Ovary (tissue), 9 donors: Measurements from ENCODE around the gene ZMIZ1. TPM values are rescaled to one million over a fixed set of nuclear protein-coding genes. Genes with fewer than 3 reads are reported as not detected.

Experiments
- DNase-seq, 5 donors: peaks; one replicate each; pipeline ENCODE4 v3.0.0-alpha.2; 2019 to 2020
- H3K27ac ChIP-seq, 2 donors: fragments of 200-600 bp; one replicate each; pipeline versions ENCODE4 v1.5.1 to v1.8.0; 2019 to 2022
- H3K27me3 ChIP-seq: fragments of 200-600 bp; one replicate; pipeline ENCODE4 v1.8.0; 2022
- H3K36me3 ChIP-seq: fragments of 200-600 bp; sonication (generic); one replicate; pipeline ENCODE4 v1.5.1; 2019
- H3K4me1 ChIP-seq: one replicate; pipeline ENCODE4 v1.8.1; 2013; ENCODE audit warnings: mild to moderate bottlenecking, moderate library complexity; ENCODE audit not compliant: insufficient read depth
- H3K4me3 ChIP-seq: fragments of 200-600 bp; sonication (generic); one replicate; pipeline ENCODE4 v1.5.1; 2017
- H3K9me3 ChIP-seq, 2 donors: fragments of 200-600 bp in 1 of 2; sonication (generic) in 1 of 2; one replicate each; pipeline versions ENCODE4 v1.5.1 to v1.8.1; 2013 to 2019; ENCODE audit warnings: mild to moderate bottlenecking in 1 of 2, moderate library complexity in 1 of 2
- EP300 ChIP-seq: sonication (generic); formaldehyde crosslinking; IDR thresholded peaks from one replicate; pipeline ENCODE4 v1.6.1; 2017; ENCODE audit warnings: antibody characterized with exemption
- POLR2A ChIP-seq: fragments of 450-650 bp; IDR thresholded peaks from one replicate; pipeline ENCODE4 v1.6.1; 2017; ENCODE audit warnings: antibody characterized with exemption, mild to moderate bottlenecking, moderate library complexity
- WGBS, 3 donors: extraction: QIAGEN DNeasy Blood & Tissue Kit in 1 of 3; methylation state at CpG; one replicate each; pipeline versions ENCODE4 v1.1.5 to v1.1.7; 2013 to 2017; 5-methylcytosine and 5-hydroxymethylcytosine counted together
- intact Hi-C, 4 donors: fragments of 100-400 bp; cut with DNase I; formaldehyde crosslinking; loops; one replicate each; pipeline versions ENCODE4 v1.11.0 to v1.15.1; 2022 to 2023
- polyA plus RNA-seq, 2 donors: library from polyadenylated mRNA; stranded (reverse); fragments of 200-250 nt in 1 of 2; fragments of 350-450 nt in 1 of 2; fragmentation: Illumina TruSeq in 1 of 2; extraction: RNeasy Lipid Tissue Mini Kit (QIAGEN cat#74804) in 1 of 2; gene quantifications; one replicate each; pipeline ENCODE4 v1.2.3, GENCODE V29; 2013 to 2014
- total RNA-seq, 7 donors: library from RNA; depleted of rRNA in 2 of 7; stranded (reverse); fragments of >200 nt in 2 of 7; fragmentation: NEBNext Ultra II Directional in 3 of 7; extraction: Animal tissue kit (Norgen Biotek cat#: 25700) in 3 of 7; gene quantifications; one replicate each; pipeline versions ENCODE4 v1.1.0 to v1.2.4, GENCODE V29; 2016 to 2023
- TF ChIP-seq, protein P1 (sequence below), 3 donors: fragments of 450-650 bp in 2 of 3; fragments of 200-600 bp in 1 of 3; IDR thresholded peaks; one replicate each; pipeline versions ENCODE4 v1.5.1 to v1.8.0; 2016 to 2022; ENCODE audit warnings: antibody characterized with exemption in 3 of 3, mild to moderate bottlenecking in 1 of 3
- donor health status: DM: no; HTN: no; CAD: no; lungs with moderate emphysema.
- donor health status: DM: no; HTN: no; CAD: no.
- donor health status: Bipolar disorder and iron deficiency.
- donor health status: DM: yes; HTN: yes; CAD: no.
- donor health status: DM: no; HTN: no; CAD: no.
- donor health status: DM: yes; HTN: yes; CAD: no.

ZMIZ1 gene
- total and polyA plus RNA-seq, 9 donors, result 30.3 to 117 (median 69.1) TPM

DNA sequence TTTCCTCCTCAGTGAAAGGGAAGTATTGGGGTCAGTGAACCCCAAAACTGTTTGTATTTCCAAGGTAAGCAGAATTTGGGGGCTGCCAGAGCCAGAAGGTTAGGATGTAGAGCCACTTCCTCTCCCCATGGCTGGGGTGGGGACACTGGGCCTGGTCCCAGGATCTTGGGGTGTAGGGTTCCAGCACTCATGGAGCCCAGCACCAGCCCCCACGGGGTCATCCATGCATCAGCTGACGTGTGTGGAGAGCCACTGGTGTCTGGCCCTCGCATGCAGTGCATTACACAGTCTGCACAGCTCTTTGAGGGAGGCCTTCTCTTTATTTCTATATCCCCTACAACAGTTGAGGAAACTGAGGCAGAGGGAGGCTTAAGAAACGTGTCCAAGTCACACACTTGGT, 91.4 kb downstream of the ZMIZ1 start:
- Histone ChIP-seq H3K4me3 (no peak overlapping the region), H3K9me3 (no peaks in the 10 kb centered on the region), H3K4me1 (peaks cover 58% of the 10 kb centered on the region), H3K27ac (peak overlapping the region; percentile 31 to 62), H3K27me3 (no peaks in the 10 kb centered on the region), H3K36me3 (no peaks in the 10 kb centered on the region)
- no peak for DNase-seq
- intact Hi-C loops, result no loop called here
- no peak for TF ChIP-seq POLR2A
- no peak for TF ChIP-seq EP300
- TF ChIP-seq, protein P1, sequence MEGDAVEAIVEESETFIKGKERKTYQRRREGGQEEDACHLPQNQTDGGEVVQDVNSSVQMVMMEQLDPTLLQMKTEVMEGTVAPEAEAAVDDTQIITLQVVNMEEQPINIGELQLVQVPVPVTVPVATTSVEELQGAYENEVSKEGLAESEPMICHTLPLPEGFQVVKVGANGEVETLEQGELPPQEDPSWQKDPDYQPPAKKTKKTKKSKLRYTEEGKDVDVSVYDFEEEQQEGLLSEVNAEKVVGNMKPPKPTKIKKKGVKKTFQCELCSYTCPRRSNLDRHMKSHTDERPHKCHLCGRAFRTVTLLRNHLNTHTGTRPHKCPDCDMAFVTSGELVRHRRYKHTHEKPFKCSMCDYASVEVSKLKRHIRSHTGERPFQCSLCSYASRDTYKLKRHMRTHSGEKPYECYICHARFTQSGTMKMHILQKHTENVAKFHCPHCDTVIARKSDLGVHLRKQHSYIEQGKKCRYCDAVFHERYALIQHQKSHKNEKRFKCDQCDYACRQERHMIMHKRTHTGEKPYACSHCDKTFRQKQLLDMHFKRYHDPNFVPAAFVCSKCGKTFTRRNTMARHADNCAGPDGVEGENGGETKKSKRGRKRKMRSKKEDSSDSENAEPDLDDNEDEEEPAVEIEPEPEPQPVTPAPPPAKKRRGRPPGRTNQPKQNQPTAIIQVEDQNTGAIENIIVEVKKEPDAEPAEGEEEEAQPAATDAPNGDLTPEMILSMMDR (IDR thresholded peaks at IDR 0.05), result no peak
- 67 to 71% (median 68%) methylated on average over 4 of the region's 4 CpGs for WGBS, 3 donors

DNA sequence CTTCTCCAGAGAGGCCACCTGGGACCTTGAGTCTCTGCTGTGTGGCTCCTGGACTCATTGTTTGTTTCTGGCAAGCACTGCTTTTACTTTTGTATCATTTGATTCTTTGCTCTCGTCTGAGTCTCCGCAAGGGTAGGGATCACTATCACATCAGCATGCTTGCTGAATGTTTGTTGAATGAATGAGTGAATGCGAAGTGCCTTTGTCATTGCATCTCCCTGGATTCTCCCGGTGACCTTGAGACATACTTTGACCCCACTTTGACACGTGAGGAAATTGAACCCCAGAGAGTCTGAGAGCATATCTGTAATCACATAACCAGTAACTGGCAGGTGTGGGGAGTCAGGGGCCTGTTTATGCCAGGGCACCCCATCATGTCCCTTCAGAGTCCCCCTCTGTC, 92.8 kb downstream of the ZMIZ1 start:
- intact Hi-C loops, result no loop called here
- TF ChIP-seq POLR2A (no peak), EP300 (no peak)
- TF ChIP-seq, protein P1 (IDR thresholded peaks at IDR 0.05), result no peak
- no peak for DNase-seq
- H3K36me3 ChIP-seq, result no peaks in the 10 kb centered on the region
- 54 to 68% (median 68%) methylated on average over 5 of the region's 5 CpGs for WGBS, 3 donors
- no peaks in the 10 kb centered on the region for H3K27me3 ChIP-seq
- H3K4me1 ChIP-seq, result peaks cover 63% of the 10 kb centered on the region
- no peak overlapping the region for H3K27ac ChIP-seq
- no peaks in the 10 kb centered on the region for H3K9me3 ChIP-seq
- H3K4me3 ChIP-seq, result no peak overlapping the region

DNA sequence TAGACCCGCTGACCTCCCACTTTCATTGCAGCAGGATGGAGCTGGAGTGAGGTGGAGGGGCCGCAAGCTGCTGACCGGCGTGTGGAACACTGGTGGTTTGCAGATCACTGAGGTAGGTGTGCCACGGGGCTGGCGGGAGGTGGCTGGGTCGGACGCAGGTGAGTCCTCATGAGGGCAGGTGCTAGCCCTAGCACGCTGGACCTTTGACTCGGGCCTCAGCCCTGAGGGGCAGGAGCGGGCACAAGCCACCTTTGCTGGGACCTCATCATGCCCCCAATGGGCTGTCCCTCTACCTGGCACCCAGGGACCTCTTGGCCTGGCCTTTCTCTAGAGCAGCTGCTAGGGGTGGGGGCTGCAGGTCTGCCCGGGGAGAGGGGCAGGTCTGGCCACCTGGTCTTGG, 93.3 kb downstream of the ZMIZ1 start:
- Histone ChIP-seq H3K27ac (no peak overlapping the region), H3K4me3 (no peak overlapping the region), H3K9me3 (no peaks in the 10 kb centered on the region), H3K4me1 (peaks cover 60% of the 10 kb centered on the region), H3K36me3 (no peaks in the 10 kb centered on the region), H3K27me3 (no peaks in the 10 kb centered on the region)
- WGBS, 3 donors, result 88 to 93% (median 92%) methylated on average over 12 of the region's 12 CpGs
- TF ChIP-seq EP300, result no peak
- TF ChIP-seq POLR2A, result no peak
- TF ChIP-seq, protein P1 (IDR thresholded peaks at IDR 0.05), result no peak
- intact Hi-C loops, result no loop called here
- DNase-seq, result no peak

DNA sequence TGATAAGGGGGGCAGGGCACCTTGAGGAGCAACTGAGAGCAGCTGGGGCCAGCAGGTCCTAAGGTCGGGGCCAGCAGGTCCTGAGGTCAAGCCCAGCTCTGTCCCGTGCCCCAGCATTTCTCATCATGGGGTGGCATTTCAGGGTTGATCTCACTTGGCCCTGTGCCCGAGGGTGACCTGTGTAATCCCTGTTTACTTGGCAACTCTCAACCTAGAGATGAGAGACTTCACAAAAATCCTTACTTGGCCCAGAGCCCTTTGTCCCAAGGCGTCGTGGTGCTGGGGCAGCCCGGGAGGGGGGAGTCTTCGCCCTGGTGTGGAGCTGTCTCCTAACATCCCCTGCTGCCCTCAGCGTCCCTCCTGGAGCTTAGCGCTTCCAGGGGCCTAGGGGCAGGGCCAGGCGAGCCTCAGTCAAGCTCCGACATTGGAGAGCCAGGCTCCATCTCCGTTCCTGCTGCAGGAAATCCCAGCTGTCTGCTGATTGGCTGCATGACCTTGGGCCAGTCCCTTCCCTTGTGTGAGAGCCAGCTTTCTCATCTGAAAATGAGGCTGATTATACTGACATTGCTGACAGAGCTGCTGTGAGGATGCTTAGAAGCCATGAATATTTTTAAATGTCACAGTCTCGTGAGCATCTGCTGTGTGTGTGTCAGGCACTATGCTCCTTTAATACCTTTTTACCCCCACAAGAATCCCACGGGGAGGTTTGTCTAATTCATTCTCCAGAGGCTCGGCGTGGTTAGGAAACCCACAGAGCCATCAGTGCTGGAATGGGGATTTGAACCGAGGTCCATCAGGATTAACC, 94.3 kb downstream of the ZMIZ1 start:
- H3K27ac ChIP-seq, result peak overlapping the region; percentile 17 to 71
- 43 to 57% (median 45%) methylated on average over 17 of the region's 17 CpGs for WGBS, 3 donors
- H3K4me1 ChIP-seq, result peaks cover 52% of the 10 kb centered on the region
- intact Hi-C loops, result no loop called here
- no peaks in the 10 kb centered on the region for H3K27me3 ChIP-seq
- TF ChIP-seq EP300 (no peak), POLR2A (no peak)
- TF ChIP-seq, protein P1 (IDR thresholded peaks at IDR 0.05), result no peak
- no peaks in the 10 kb centered on the region for H3K36me3 ChIP-seq
- H3K4me3 ChIP-seq, result no peak overlapping the region
- H3K9me3 ChIP-seq, result no peaks in the 10 kb centered on the region
- DNase-seq, result peak in 1 of 5 donors; percentile 61
